T47D (cell line): ENCODE data around the gene PBLD.
"Not testable (repeated sequence)": the region's sequence is repeated elsewhere in the genome, so short reads cannot be mapped to it uniquely, and the experiment has no call there.

ENCODE experiments used
- DNase-seq, 2 experiments: peaks; one replicate each; pipeline versions ENCODE4 v3.0.0 to v3.0.0-alpha.2; 2011 to 2012; ENCODE audit warnings: low read depth in 1 of 2, low spot score in 1 of 2
- JUND ChIP-seq: IDR thresholded peaks from 2 replicates; pipeline ENCODE4 v1.6.1; 2012; ENCODE audit warnings: low read depth
- in situ Hi-C: cut with HindIII; loops from 2 replicates; pipeline ENCODE4 v1.10.0; 2016; ENCODE audit warnings: low sequenced_read_pairs, low pct_unique_long_range_greater_than_20kb

Gene PBLD

DNA sequence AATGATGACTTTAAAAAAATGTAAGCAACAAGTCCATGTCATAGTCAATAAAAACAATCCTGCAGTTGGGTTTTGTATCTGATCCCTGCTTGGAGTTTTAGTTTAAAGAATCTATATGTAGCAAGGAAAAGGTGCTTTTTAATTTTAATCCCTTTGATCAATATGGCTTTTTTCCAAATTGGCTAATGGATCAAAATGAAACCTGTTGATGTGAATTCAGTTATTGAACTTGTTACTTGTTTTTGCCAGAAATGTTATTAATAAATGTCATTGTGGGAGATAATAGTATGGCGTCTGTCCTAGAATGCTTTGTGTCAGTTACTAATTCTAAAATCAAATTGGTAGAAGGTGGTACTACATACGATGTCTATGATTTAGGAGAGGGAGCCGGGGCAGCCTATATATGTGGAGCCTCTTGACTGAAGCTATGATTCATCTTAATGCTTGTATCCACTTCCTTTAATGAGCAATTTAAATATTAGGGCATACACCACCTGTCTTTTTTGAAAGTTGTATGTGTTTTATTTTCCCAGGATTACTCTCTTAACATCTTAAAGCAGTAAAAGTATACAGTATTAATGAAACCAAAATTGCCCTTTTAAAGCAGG lies 10.3 kb upstream of the PBLD start:
- DNase-seq, result no peak
- in situ Hi-C loops, result no loop called here
- TF ChIP-seq JUND, result no peak

DNA sequence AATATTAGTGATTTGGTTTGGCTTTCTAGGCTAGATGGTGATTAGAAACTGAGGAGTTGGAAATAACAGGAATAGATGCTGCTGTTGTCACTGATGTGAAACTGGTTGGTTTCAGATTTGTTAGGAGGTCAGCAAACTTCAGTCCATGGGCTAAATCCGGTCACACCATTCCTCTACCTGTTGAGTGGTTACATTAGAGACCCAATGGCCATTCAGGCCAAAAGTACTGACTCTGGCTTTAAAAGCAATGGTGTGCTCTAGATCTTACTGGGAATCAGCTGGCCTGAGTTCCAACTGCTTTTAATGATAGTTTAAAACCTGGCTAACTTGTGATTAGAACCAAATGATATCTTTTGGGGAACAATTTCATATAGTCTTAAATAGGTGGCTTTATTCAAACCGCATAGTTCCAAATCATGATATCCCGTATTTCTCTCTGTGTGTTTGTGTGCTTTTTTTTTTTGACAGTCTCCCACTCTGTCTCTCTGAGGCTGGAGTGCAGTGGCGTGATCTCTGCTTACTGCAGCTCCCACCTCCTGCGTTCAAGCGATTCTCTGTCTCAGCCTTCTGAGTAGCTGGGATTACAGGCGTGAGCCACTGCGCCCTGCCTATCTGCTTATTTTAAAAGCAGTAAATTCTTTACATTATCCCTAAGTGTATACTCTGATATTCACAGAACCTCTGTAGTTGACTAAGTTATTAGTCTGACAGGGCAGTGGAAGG lies 7.8 kb upstream of the PBLD start:
- in situ Hi-C loops, result no loop called here
- no peak for DNase-seq
- no peak for TF ChIP-seq JUND

DNA sequence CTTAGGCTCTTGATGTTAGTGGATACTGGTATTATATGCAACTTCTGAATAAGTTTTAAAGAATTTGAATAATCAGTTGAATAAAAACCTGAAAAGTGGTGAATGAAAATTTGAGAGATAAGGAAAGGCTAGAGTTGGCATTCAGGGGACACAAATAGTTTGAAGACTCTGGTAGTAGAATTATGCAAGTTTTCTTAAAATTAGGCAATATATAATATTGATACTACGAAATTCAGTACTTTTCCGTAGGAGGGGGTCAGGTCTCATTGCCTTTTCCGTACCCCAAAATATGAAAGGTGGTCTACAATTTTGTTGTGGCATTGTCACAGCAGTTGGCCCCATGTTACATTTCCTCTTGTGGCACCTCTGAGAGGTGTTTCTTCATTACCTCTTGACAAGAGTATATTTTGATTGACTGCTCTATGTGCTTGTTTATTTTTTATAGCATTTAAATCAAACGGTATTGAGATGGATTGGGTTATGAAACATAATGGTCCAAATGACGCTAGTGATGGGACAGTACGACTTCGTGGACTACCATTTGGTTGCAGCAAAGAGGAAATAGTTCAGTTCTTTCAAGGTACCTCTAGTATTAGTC lies 4.1 kb upstream of the PBLD start:
- in situ Hi-C loops, result no loop called here
- no peak for TF ChIP-seq JUND
- DNase-seq, result no peak

DNA sequence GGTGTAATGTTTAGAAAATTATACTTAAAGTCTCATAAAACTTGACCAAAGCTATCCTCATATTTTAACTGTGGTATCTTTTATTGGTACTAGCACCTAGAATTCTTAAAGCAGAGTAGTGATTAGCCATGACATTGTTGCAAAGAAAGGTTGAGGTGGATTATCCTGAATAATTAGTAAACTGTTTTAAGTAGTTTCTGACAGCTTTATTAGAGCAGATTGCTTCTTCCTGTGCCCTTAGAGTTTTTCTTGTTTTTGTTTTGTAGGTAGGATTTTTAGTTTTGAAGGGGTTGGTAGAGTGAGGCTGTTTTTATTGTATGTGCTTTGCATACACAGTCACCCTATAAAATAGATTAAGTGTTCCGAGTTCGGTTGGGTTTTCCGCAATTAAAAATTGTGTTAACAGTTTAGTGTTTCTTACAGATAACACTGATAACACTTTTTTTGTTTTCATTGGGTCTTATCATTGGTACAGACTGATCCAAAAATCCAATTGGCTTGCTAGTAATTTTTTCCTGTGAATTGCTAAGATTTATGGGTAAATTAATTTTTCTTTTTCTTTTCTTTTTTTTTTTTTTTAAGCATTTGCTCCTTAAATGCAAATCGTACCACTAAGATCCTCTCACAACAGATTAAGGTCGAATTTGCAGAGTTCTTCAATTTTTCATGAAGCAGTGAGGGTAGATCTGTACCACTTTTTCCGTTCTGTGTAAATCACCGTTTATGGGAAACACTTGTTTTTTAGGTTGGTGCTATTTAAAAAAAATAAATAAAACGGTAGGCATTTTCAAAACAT lies 2.1 kb upstream of the PBLD start:
- TF ChIP-seq JUND, result no peak
- no peak for DNase-seq
- in situ Hi-C loops, result no loop called here

- TF ChIP-seq JUND, result no peak
- in situ Hi-C loops, result no loop called here
- no peak for DNase-seq
Observed at GRCh38 chr10:68333440-68334431, 1.0 kb upstream of the PBLD start.

- DNase-seq, result no peak
- TF ChIP-seq JUND, result no peak
- in situ Hi-C loops, result no loop called here
Observed at GRCh38 chr10:68333058-68333395, 299 bp upstream of the PBLD start.

DNA sequence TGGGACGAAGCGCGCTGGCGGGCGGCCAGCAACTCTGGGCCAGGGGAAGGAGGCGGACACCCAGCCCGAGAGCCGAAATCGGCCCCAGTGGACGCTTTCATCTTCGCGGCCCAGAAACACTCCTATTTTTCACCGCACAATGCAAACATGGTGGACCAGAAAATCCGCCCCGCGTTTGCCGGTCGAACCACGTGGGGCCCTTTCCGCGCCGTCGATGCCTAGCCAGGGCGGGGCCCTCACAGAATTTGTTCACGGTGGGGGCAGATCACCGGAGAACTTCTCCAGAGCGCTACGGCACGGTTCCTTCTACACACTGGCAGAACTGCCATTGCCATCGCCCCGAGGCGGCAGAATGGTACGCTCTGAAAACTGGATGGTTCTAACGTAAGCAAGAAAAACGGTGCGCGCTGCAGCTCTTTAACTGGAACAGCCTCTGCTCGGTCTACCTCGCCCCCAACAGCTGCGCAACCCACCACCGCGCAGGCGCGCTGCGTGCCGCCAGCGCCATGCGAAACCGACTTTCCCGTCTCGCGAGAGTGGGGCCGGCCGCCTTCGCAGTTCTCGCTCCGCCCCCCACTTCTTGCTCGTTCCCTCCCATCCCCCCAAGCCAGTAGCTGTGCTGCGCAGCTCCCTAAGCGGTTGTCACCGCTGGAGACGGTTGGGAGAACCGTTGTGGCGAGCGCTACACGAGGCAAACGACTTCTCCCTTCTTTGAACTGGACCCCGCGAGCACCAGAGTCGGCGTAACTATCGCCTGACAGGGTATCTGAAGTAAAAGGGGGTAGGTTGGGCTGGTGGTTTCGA lies 1.1 kb downstream of the PBLD start, which contains the start of gene HNRNPH3:
Gene HNRNPH3 (plus strand): TSS at position 610 of the 804 bp plus-strand sequence. CDS start 5,158 bp downstream, outside the sequence.
- DNase-seq, result peak; percentile 88 to 99
- in situ Hi-C loops, result no loop called here
- 0 out of 2 replicates have a peak, but pooled peaks have one; percentile 23 for TF ChIP-seq JUND

DNA sequence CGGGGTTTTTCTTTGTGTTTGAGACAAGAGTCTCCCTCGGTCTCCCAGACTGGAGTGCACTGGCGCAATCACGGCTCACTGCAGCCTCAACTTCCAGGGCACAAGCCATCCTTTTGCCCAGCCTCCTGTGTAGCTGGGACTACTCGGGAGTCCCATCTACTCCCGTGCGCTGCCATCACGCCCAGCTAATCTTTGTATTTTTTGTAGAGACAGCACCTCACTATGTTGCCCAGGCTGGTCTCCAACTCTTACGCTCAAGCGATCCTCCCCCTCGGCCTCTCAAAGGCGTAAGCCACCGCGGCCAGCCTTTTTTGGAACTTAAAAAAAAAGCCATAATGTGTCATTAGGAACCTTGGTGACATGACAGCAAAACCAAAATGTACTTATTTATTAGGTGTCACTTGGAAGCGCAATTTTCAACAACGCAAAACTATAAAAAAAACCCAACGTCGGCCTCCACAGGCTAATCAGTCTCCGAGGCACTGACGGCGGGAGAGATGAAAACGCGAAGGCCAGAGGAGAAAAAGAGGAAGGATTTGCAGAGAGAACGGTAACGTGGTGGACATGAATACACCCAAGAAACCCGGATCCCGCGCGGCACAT lies 1.8 kb downstream of the PBLD start:
- TF ChIP-seq JUND, result no peak
- in situ Hi-C loops, result no loop called here
- DNase-seq, result peak in 1 of 2 experiments; percentile 35

- TF ChIP-seq JUND, result no peak
- in situ Hi-C loops, result no loop called here
Observed at GRCh38 chr10:68329506-68329861, 3.2 kb downstream of the PBLD start.

DNA sequence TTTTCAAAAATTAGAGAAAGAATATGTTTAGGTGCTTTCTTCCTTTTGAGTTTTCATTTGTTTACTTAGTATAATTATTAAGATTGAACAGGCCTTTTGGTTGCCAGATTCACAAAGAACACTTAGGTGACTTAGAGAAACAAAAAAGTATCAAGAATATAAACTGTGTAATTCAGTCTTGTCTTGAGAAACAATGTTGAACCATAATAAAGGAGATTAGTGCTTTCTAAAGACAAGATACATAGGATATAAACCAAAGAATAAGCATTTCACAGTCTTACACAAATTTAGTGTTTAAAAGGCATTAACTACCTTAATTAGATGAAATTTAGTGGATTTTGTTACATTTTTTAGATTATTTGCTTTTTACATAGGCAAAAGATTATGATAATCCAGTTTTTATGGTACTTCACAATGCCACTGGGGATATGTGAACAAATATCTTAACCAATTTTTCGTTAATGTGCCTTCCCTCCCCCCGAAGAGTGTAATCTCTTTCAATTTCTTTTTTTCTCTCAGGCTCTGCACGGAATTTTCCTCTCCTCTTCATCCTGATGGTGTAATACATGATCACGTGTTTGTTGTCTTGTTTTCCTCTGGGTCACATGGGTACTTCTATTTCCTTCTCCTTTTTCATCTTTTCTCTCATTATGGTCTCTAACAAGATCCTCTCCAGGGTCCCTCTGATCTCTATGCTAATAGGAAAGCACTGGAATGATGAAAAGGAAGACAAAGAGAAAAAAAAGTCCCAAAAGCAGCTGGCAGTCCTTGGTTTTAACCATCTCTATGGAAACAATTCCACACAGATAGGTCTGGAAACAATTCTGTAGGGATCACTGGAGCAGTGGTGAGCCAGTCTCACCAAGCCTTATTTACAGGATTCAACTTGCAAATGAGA lies 4.6 kb downstream of the PBLD start:
- in situ Hi-C loops, result no loop called here
- DNase-seq, result peak in 1 of 2 experiments; percentile 75
- no peak for TF ChIP-seq JUND

More at GRCh38 chr10:68329506-68329861, 3.2 kb downstream of the PBLD start:
- no peak for DNase-seq

DNA sequence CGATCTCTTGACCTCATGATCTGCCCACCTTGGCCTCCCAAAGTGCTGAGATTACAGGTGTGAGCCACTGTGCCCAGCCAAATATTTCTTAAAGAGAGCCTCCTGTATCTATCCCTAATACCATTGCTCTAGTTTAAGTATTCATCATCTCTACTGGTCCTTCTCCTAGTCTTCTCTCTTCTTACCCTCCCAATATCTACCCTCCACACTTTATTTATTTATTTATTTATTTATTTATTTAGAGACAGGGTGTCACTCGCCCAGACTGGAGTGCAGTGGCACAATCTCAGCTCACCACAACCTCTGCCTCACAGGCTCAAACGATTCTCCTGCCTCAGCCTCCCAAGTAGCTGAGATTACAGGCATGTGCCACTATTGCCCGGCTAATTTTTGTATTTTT lies 8.3 kb downstream of the PBLD start:
- in situ Hi-C loops, DNase-seq: not testable (repeated sequence)
